Nephron progenitor cell (in vitro differentiated cells): ENCODE data around the gene RAB8A.
A peak's percentile ranks its signal among the peaks of the same experiment; 100 is the strongest.
"Not testable (repeated sequence)": the region's sequence is repeated elsewhere in the genome, so short reads cannot be mapped to it uniquely, and the experiment has no call there.

Experiments
- DNase-seq: peaks from one replicate; pipeline ENCODE4 v3.0.0; 2021
- H3K27ac Mint-ChIP-seq: 2 replicates; pipeline ENCODE4 v1.8.0; 2021; ENCODE audit warnings: mild to moderate bottlenecking, moderate library complexity, mixed read lengths
- H3K27me3 Mint-ChIP-seq: 2 replicates; pipeline ENCODE4 v1.8.0; 2021; ENCODE audit warnings: mild to moderate bottlenecking, low read depth, mixed read lengths; ENCODE audit not compliant: poor library complexity
- H3K36me3 Mint-ChIP-seq: 2 replicates; pipeline ENCODE4 v1.8.0; 2021; ENCODE audit warnings: low read depth, mixed read lengths
- H3K4me1 Mint-ChIP-seq: 2 replicates; pipeline ENCODE4 v1.8.0; 2021; ENCODE audit warnings: mixed read lengths
- H3K4me3 Mint-ChIP-seq: 2 replicates; pipeline ENCODE4 v1.8.0; 2021; ENCODE audit warnings: mild to moderate bottlenecking, moderate library complexity, mixed read lengths
- H3K9me3 Mint-ChIP-seq: 2 replicates; pipeline ENCODE4 v1.8.0; 2021; ENCODE audit warnings: mild to moderate bottlenecking, moderate library complexity, mixed read lengths
- TF ChIP-seq, protein P1 (sequence below): fragments of 200-600 bp; sonication (generic); IDR thresholded peaks from 2 replicates; pipeline ENCODE4 v1.5.0; 2021; ENCODE audit warnings: antibody characterized with exemption

RAB8A gene

DNA sequence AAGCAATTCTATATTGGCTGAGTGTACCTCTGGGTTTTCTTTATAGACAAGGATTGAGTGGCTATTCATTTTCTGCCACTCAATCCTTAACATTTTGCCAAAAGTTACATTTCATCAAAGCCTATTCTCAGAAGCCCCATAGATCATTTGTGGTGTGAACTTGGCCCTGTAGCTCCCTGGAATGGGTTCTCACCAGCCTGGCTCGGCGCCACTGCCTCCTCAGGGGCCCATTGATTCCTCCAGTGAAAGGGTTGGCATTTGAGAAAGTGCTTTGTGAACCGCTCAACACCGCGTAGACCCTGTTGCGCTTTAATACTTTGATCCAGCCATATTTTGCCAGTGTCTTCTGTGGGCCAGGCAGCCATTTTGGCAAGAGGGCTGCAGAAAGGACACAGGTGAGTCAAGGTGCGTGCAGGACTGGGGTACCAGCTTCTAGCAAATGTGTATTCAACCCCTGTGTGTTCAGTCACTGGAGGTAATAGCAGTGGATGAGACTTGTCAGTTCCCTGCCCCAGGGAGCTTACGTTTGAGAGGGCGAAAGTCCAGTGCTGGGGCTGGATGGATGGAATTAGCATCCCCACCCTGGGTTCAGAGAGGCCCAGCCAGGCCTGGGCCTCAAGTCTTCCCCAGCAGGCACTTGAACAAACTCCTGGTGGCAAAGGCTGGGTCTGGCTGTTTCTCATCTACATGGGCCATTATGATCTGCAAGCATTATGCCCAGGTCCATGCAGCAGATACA is 3.8 kb downstream of the RAB8A start:
- H3K4me1 Mint-ChIP-seq, result peaks cover 25% of the 10 kb centered on the region

DNA sequence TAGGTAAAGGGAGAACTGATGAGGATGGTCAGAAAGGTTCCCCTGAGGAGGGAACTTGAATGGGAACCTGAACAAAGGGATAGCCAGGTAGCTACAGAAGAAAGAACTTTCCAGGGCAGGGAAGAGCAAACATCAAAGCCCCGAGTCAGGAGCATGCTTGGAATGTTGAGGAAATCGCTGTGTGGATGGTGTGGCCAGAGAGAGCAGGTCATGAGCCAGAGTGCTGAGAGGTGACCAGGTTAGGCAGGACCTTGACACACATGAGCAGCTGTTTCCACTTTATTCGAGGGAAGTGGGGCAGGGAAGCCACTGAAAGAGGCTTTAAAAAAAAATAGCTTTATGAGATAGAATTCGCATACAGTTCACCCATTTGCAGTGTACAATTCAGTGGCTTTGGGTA is 4.4 kb downstream of the RAB8A start:
- Mint-ChIP-seq H3K9me3 (no peaks in the 10 kb centered on the region), H3K27me3 (no peaks in the 10 kb centered on the region), H3K4me3 (no peak overlapping the region), H3K36me3 (peaks cover 21% of the 10 kb centered on the region), H3K4me1 (peaks cover 25% of the 10 kb centered on the region), H3K27ac (no peak overlapping the region)
- no peak for DNase-seq
- TF ChIP-seq, protein P1, sequence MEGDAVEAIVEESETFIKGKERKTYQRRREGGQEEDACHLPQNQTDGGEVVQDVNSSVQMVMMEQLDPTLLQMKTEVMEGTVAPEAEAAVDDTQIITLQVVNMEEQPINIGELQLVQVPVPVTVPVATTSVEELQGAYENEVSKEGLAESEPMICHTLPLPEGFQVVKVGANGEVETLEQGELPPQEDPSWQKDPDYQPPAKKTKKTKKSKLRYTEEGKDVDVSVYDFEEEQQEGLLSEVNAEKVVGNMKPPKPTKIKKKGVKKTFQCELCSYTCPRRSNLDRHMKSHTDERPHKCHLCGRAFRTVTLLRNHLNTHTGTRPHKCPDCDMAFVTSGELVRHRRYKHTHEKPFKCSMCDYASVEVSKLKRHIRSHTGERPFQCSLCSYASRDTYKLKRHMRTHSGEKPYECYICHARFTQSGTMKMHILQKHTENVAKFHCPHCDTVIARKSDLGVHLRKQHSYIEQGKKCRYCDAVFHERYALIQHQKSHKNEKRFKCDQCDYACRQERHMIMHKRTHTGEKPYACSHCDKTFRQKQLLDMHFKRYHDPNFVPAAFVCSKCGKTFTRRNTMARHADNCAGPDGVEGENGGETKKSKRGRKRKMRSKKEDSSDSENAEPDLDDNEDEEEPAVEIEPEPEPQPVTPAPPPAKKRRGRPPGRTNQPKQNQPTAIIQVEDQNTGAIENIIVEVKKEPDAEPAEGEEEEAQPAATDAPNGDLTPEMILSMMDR, result no peak

More for the DNA sequence above, 3.8 kb downstream of the RAB8A start:
- Mint-ChIP-seq H3K27me3 (no peaks in the 10 kb centered on the region), H3K27ac (no peak overlapping the region), H3K4me3 (no peak overlapping the region), H3K9me3 (no peaks in the 10 kb centered on the region), H3K36me3 (peaks cover 21% of the 10 kb centered on the region)
- no peak for DNase-seq
- TF ChIP-seq, protein P1, result no peak

DNA sequence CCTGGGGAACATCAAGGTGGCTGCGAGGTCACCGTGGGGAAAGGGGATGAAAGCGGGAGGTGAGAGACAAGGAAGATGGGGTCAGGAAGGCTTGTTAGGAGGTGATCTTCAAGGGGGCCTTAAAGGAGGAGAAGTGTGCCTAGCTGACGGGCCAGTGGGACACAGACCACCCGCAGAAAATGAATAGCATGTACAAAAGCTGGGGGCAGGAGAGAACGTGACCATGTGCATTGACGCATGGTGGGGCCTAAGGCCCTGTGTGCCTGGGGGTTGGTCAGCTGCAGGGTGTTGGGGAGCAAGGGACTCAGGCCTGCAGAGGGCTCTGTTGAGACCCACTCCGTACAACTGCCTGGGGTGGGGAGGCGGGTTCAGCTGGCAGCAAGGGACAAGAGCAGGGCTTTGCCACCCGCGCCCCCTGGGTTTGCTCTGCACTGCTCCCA is 5.9 kb downstream of the RAB8A start:
- no peak overlapping the region for H3K4me3 Mint-ChIP-seq
- TF ChIP-seq, protein P1, result no peak
- H3K36me3 Mint-ChIP-seq, result peaks cover 29% of the 10 kb centered on the region
- peaks cover 15% of the 10 kb centered on the region for H3K4me1 Mint-ChIP-seq
- DNase-seq, result no peak
- no peaks in the 10 kb centered on the region for H3K9me3 Mint-ChIP-seq
- no peaks in the 10 kb centered on the region for H3K27me3 Mint-ChIP-seq
- peak overlapping the region; percentile 59 for H3K27ac Mint-ChIP-seq

DNA sequence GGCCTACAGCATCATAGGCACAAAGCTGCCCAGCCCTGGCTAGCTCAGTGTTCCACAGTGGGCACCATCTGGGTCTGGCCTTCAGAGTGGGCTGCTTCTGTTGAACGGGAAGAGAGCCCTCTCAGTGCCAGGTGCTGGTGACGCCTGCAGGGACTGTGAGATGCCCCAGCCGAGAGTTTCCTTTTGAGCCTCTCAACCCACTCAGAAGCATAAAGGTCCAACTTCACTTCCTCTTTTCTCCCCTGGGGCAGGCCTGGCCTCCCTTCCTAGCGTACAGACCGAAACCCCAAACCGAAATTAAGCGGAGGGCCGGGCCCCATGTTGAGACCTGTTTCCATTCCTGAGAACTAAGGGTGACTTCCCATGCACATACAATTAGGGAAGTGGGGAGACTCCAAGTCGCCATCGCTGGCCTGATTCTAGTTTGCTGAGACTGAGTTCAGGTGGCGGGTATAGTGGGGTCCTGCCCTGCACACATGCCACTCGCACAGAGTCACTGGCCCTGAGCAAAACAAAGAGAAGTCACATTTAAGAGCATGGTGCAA is 6.9 kb downstream of the RAB8A start:
- Mint-ChIP-seq H3K36me3 (peaks cover 29% of the 10 kb centered on the region), H3K4me1 (peaks cover 11% of the 10 kb centered on the region), H3K27me3 (no peaks in the 10 kb centered on the region), H3K4me3 (no peak overlapping the region), H3K27ac (no peak overlapping the region), H3K9me3 (no peaks in the 10 kb centered on the region)
- TF ChIP-seq, protein P1, result no peak
- no peak for DNase-seq

DNA sequence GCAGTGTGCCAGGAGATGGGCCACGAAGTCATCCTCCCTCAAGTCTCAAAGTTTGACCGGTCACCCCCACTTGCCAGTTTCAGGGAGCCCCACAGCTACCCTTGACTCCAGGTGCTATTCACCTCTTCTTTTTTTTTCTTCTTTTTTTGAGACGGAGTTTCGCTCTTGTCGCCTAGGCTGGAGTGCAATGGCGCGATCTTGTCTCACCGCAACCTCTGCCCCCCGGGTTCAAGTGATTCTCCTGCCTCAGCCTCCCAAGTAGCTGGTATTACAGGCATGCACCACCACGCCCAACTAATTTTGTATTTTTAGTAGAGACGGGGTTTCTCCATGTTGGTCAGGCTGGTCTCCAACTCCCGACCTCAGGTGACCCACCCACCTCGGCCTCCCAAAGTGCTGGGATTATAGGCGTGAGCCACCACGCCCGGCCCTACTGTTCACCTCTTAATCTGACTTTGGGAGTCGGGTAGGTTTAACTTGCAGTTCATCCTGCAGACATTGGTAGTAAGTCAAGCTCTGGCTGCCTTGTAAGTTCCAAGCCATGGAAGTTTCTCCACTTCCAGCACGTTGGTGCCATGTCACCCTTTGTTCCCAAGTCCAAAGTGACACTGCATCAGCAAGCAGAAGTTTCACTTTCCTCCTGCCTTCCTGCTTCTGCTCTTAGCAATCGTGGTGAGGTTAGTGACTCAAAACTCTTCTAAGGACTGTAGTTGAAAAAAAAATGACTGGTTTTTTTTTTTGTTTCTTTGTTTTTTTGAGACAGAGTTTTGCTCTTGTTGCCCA is 7.6 kb downstream of the RAB8A start:
- DNase-seq, H3K4me1 Mint-ChIP-seq, H3K9me3 Mint-ChIP-seq, H3K4me3 Mint-ChIP-seq, H3K27me3 Mint-ChIP-seq, H3K27ac Mint-ChIP-seq: not testable (repeated sequence)
- peaks cover 29% of the 10 kb centered on the region for H3K36me3 Mint-ChIP-seq

DNA sequence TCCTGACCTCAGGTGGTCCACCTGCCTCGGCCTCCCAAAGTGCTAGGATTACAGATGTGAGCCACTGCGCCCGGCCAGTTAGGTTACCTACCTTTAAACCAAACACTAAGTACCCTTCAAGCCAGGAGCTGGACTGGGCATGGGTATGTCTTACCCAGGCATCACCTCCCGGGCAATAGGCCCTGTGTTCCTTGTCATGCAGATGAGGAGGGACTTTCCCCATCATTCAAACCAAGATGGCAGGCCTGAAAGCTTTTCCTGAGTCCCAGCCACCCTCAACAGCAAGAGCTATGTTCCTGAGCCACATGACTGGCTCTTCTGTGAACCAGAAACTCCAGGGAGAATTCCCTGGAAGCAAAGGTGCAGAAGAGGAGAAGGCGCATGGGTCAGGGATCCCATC is 9.5 kb downstream of the RAB8A start:
- Mint-ChIP-seq H3K27ac (no peak overlapping the region), H3K27me3 (no peaks in the 10 kb centered on the region), H3K9me3 (no peaks in the 10 kb centered on the region), H3K36me3 (peaks cover 29% of the 10 kb centered on the region), H3K4me3 (no peak overlapping the region), H3K4me1 (no peaks in the 10 kb centered on the region)
- TF ChIP-seq, protein P1, result no peak
- no peak for DNase-seq
